ENCODE data around the gene SRRM4. TPM values are rescaled to one million over a fixed set of nuclear protein-coding genes. Genes with fewer than 3 reads are reported as not detected.

SRRM4 gene
- total and polyA plus RNA-seq, 2 experiments from 2014 or later: 0.53 to 0.63 TPM

GRCh38 chr12:119182701-119183493 is 201.6 kb downstream of the SRRM4 start (continued):
- TF ChIP-seq ZNF462 (CRISPR knock-in tag; IDR thresholded peaks at IDR 0.05) (no peak), JUNB (IDR thresholded peaks at IDR 0.05; ENCODE audit: unreplicated experiment) (no peak), ZNF331 (CRISPR knock-in tag; IDR thresholded peaks at IDR 0.05; ENCODE audit: low read depth) (no peak), STAT1 (IDR thresholded peaks at IDR 0.05; ENCODE audit: unreplicated experiment) (no peak), NANOG (IDR thresholded peaks at IDR 0.05; ENCODE audit: borderline replicate concordance) (no peak), REST (IDR thresholded peaks at IDR 0.05; ENCODE audit: unreplicated experiment) (no peak), ETS1 (IDR thresholded peaks at IDR 0.05) (no peak)
